ENCODE results near the gene FCN3. TPM values are rescaled to one million over a fixed set of nuclear protein-coding genes. Genes with fewer than 3 reads are reported as not detected.
A peak's percentile ranks its signal among the peaks of the same experiment; 100 is the strongest.

The FCN3 gene
- total and polyA plus RNA-seq, 2 donors (not counting 1 experiment from before 2014, with no cell fraction given): not detected

DNA sequence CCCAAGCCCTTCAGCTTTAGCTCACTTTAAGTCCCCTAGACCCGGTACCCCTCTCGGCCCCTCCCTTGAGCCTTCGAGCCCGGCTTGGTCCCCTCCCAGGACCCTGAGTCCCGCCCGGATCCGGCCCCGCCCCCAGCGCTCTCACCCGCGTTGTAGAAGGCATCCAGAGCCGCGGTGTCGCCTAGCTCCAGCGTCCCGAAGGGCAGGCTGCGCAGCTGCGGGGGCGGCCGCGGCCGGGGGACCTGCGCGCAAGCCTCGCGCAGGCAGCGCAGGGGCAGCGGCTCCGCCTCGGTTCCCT is 8.6 kb downstream of the FCN3 start:
- peak; percentile 66 to 73 for DNase-seq (ENCODE audit: low read depth in 2 of 2)

GRCh38 chr1:27365372-27366112 is 9.1 kb downstream of the FCN3 start:
- Histone ChIP-seq H3K79me2 (ENCODE audit: control insufficient read depth, insufficient read depth, low read length) (peaks cover 10% of the 10 kb centered on the region), H3K27ac (ENCODE audit: insufficient read depth, low read length) (peak overlapping the region; percentile 85), H3K4me3 (replicated peaks in 1 of 4; ENCODE audit: control extremely low read depth in 1 of 4, insufficient read depth in 1 of 4, low read depth in 3 of 4, low read length in 4 of 4) (peak overlapping the region; percentile 70 to 79 (median 75)), H2AFZ (ENCODE audit: low read length) (peak overlapping the region; percentile 93), H3K36me3 (ENCODE audit: control insufficient read depth, insufficient read depth, low read length) (peaks cover 19% of the 10 kb centered on the region), H3K27me3 (ENCODE audit: control insufficient read depth, insufficient read depth, low read length) (no peaks in the 10 kb centered on the region), H3K4me1 (ENCODE audit: control insufficient read depth, extremely low read depth, insufficient read depth, low read length) (peaks cover 11% of the 10 kb centered on the region), H3K4me2 (ENCODE audit: extremely low read depth, insufficient read depth, low read length) (peak overlapping the region; percentile 100), H4K20me1 (ENCODE audit: control insufficient read depth, extremely low read depth, insufficient read depth, low read length) (no peaks in the 10 kb centered on the region), H3K9ac (ENCODE audit: insufficient read depth, low read length) (peak overlapping the region; percentile 89), H3K9me3 (ENCODE audit: control insufficient read depth, insufficient read depth, low read depth, low read length) (no peaks in the 10 kb centered on the region)
- TF ChIP-seq EZH2 (IDR thresholded peaks at IDR 0.05; ENCODE audit: low read length, missing control alignments): no peak
- TF ChIP-seq, protein P1, sequence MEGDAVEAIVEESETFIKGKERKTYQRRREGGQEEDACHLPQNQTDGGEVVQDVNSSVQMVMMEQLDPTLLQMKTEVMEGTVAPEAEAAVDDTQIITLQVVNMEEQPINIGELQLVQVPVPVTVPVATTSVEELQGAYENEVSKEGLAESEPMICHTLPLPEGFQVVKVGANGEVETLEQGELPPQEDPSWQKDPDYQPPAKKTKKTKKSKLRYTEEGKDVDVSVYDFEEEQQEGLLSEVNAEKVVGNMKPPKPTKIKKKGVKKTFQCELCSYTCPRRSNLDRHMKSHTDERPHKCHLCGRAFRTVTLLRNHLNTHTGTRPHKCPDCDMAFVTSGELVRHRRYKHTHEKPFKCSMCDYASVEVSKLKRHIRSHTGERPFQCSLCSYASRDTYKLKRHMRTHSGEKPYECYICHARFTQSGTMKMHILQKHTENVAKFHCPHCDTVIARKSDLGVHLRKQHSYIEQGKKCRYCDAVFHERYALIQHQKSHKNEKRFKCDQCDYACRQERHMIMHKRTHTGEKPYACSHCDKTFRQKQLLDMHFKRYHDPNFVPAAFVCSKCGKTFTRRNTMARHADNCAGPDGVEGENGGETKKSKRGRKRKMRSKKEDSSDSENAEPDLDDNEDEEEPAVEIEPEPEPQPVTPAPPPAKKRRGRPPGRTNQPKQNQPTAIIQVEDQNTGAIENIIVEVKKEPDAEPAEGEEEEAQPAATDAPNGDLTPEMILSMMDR (conservative IDR thresholded peaks at IDR 0.05 in 1 of 2, IDR thresholded peaks at IDR 0.05 in 1 of 2; ENCODE audit: low read depth in 1 of 2, low read length in 2 of 2): no peak
- peak; percentile 84 to 90 for DNase-seq (ENCODE audit: low read depth in 2 of 2)

More for the DNA sequence above, 8.6 kb downstream of the FCN3 start:
- Histone ChIP-seq H2AFZ (ENCODE audit: low read length) (no peak overlapping the region), H3K79me2 (ENCODE audit: control insufficient read depth, insufficient read depth, low read length) (peaks cover 10% of the 10 kb centered on the region), H3K9ac (ENCODE audit: insufficient read depth, low read length) (peak overlapping the region; percentile 89), H3K9me3 (ENCODE audit: control insufficient read depth, insufficient read depth, low read depth, low read length) (no peaks in the 10 kb centered on the region), H3K4me1 (ENCODE audit: control insufficient read depth, extremely low read depth, insufficient read depth, low read length) (peaks cover 11% of the 10 kb centered on the region), H3K4me3 (replicated peaks in 1 of 4; ENCODE audit: control extremely low read depth in 1 of 4, insufficient read depth in 1 of 4, low read depth in 3 of 4, low read length in 4 of 4) (peak overlapping the region; percentile 70 to 79 (median 75)), H3K27me3 (ENCODE audit: control insufficient read depth, insufficient read depth, low read length) (no peaks in the 10 kb centered on the region), H3K4me2 (ENCODE audit: extremely low read depth, insufficient read depth, low read length) (peak overlapping the region; percentile 78), H3K36me3 (ENCODE audit: control insufficient read depth, insufficient read depth, low read length) (peaks cover 18% of the 10 kb centered on the region), H4K20me1 (ENCODE audit: control insufficient read depth, extremely low read depth, insufficient read depth, low read length) (no peaks in the 10 kb centered on the region), H3K27ac (ENCODE audit: insufficient read depth, low read length) (peak overlapping the region; percentile 85)
- TF ChIP-seq EZH2 (IDR thresholded peaks at IDR 0.05; ENCODE audit: low read length, missing control alignments): no peak
- TF ChIP-seq, protein P1 (conservative IDR thresholded peaks at IDR 0.05 in 1 of 2, IDR thresholded peaks at IDR 0.05 in 1 of 2; ENCODE audit: low read depth in 1 of 2, low read length in 2 of 2): no peak

DNA sequence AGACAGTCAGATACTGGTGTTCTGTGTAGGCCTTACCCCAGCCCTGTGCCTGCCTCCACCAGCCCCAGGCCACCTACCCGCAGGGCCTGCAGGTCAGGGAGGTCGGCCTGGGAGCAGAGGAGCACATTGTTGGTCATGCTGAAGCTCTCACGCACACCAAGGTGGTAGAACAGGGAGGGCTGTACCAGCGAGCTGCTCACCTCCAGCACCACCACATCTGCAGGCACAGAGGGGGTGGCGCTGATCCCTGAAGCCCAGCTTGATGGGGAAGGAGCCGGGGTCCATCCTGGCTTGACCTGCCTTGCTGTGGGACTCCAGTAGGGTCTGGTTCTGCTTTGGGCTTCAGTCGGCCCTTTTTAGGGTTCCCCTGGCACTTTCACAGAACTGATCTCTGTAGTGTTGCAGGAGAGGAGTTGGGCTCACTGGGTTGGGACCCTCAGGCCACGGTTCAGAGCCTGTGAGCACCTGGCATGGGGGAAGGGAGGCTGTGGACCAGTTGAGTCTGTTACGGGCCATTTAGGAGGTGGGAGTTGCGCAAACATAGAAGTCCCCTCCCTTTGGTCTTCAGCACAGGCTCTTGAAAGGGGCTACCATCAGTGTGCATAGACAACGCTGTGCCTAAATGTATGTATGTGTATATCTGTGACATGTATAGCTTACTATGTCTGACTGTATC is 9.8 kb downstream of the FCN3 start:
- Histone ChIP-seq H3K9ac (ENCODE audit: insufficient read depth, low read length) (no peak overlapping the region), H3K79me2 (ENCODE audit: control insufficient read depth, insufficient read depth, low read length) (peaks cover 10% of the 10 kb centered on the region)
- no peak for TF ChIP-seq EZH2 (IDR thresholded peaks at IDR 0.05; ENCODE audit: low read length, missing control alignments)
- TF ChIP-seq, protein P1 (conservative IDR thresholded peaks at IDR 0.05 in 1 of 2, IDR thresholded peaks at IDR 0.05 in 1 of 2; ENCODE audit: low read depth in 1 of 2, low read length in 2 of 2): no peak

More for the DNA sequence above, 9.8 kb downstream of the FCN3 start:
- no peaks in the 10 kb centered on the region for H3K27me3 ChIP-seq (ENCODE audit: control insufficient read depth, insufficient read depth, low read length)
- no peak for DNase-seq (ENCODE audit: low read depth in 2 of 2)
- peak overlapping the region; percentile 85 for H3K27ac ChIP-seq (ENCODE audit: insufficient read depth, low read length)
- H4K20me1 ChIP-seq (ENCODE audit: control insufficient read depth, extremely low read depth, insufficient read depth, low read length): no peaks in the 10 kb centered on the region
- H3K4me2 ChIP-seq (ENCODE audit: extremely low read depth, insufficient read depth, low read length): peak overlapping the region; percentile 100
- no peaks in the 10 kb centered on the region for H3K9me3 ChIP-seq (ENCODE audit: control insufficient read depth, insufficient read depth, low read depth, low read length)
- peaks cover 11% of the 10 kb centered on the region for H3K4me1 ChIP-seq (ENCODE audit: control insufficient read depth, extremely low read depth, insufficient read depth, low read length)
- H2AFZ ChIP-seq (ENCODE audit: low read length): peak overlapping the region; percentile 93
- peak overlapping the region; percentile 42 to 73 (median 53) for H3K4me3 ChIP-seq (replicated peaks in 1 of 4; ENCODE audit: control extremely low read depth in 1 of 4, insufficient read depth in 1 of 4, low read depth in 3 of 4, low read length in 4 of 4)
- H3K36me3 ChIP-seq (ENCODE audit: control insufficient read depth, insufficient read depth, low read length): peaks cover 22% of the 10 kb centered on the region

Data from fibroblast of lung (primary cell).